Liver (tissue), 3 donors: ENCODE results near the gene RAD51C.

ENCODE experiments used
- FOXA2 ChIP-seq: IDR thresholded peaks from 2 replicates; pipeline ENCODE4 v1.6.1; 2016; ENCODE audit warnings: antibody characterized with exemption
- GABPA ChIP-seq, 2 donors: IDR thresholded peaks in 1 of 2; conservative IDR thresholded peaks in 1 of 2; 2 replicates each; pipeline ENCODE4 v1.6.1; 2016; ENCODE audit warnings: antibody characterized with exemption in 2 of 2, mild to moderate bottlenecking in 1 of 2, moderate library complexity in 1 of 2
- HNF4A ChIP-seq, 2 donors: conservative IDR thresholded peaks; 2 replicates each; pipeline ENCODE4 v1.6.1; 2016; ENCODE audit warnings: antibody characterized with exemption in 2 of 2, mild to moderate bottlenecking in 2 of 2
- JUND ChIP-seq, 2 donors: IDR thresholded peaks; 2 replicates each; pipeline ENCODE4 v1.6.1; 2016; ENCODE audit warnings: antibody characterized with exemption in 2 of 2
- RAD21 ChIP-seq, 2 donors: IDR thresholded peaks; 2 replicates each; pipeline ENCODE4 v1.6.1; 2016; ENCODE audit warnings: antibody characterized with exemption in 2 of 2, mild to moderate bottlenecking in 2 of 2
- RXRA ChIP-seq, 2 donors: IDR thresholded peaks; 2 replicates each; pipeline ENCODE4 v1.6.1; 2017 to 2018; ENCODE audit warnings: antibody characterized with exemption in 2 of 2, mild to moderate bottlenecking in 1 of 2
- SP1 ChIP-seq: IDR thresholded peaks from 2 replicates; pipeline ENCODE4 v1.6.1; 2018; ENCODE audit warnings: antibody characterized with exemption, mild to moderate bottlenecking
- TAF1 ChIP-seq: conservative IDR thresholded peaks from 2 replicates; pipeline ENCODE4 v1.6.1; 2016; ENCODE audit warnings: antibody characterized with exemption, mild to moderate bottlenecking
- YY1 ChIP-seq: IDR thresholded peaks from 2 replicates; pipeline ENCODE4 v1.6.1; 2016; ENCODE audit warnings: antibody characterized with exemption, mild to moderate bottlenecking
- TF ChIP-seq, protein P1 (sequence below): fragments of 150-350 bp; IDR thresholded peaks from 2 replicates; pipeline ENCODE4 v1.5.1; 2017; ENCODE audit warnings: improper control_type of control experiment, low read depth, low read length; ENCODE audit not compliant: missing input control
- TF ChIP-seq, protein P2 (sequence below): IDR thresholded peaks from 2 replicates; pipeline ENCODE4 v1.6.1; 2016; ENCODE audit warnings: antibody characterized with exemption, mild to moderate bottlenecking
- TF ChIP-seq, protein P3 (sequence below): IDR thresholded peaks from 2 replicates; pipeline ENCODE4 v1.6.1; 2016; ENCODE audit warnings: antibody characterized with exemption
- TF ChIP-seq, protein P4 (sequence below): IDR thresholded peaks from 2 replicates; pipeline ENCODE4 v1.6.1; 2016; ENCODE audit warnings: antibody characterized with exemption
- donor health status: healthy.
- donor health status: healthy.

DNA sequence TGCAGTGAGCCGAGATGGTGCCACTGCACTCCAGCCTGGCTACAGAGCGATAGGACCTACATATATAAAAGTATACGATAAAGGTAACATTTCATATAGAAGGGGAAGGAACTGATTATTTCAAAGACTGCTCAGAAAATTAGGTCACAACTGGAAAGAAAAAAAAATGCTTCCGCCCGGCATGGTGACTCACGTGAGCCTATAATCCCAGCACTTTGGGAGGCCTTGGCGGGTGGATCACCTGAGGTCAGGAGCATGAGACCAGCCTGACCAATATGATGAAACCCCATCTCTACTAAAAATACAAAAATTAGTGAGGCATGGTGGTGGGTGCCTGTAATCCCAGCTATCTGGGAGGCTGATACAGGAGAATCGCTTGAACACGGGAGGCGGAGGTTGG, 8.4 kb upstream of the RAD51C start:
- TF ChIP-seq JUND (IDR thresholded peaks at IDR 0.05) = no peak
- TF ChIP-seq, protein P1, sequence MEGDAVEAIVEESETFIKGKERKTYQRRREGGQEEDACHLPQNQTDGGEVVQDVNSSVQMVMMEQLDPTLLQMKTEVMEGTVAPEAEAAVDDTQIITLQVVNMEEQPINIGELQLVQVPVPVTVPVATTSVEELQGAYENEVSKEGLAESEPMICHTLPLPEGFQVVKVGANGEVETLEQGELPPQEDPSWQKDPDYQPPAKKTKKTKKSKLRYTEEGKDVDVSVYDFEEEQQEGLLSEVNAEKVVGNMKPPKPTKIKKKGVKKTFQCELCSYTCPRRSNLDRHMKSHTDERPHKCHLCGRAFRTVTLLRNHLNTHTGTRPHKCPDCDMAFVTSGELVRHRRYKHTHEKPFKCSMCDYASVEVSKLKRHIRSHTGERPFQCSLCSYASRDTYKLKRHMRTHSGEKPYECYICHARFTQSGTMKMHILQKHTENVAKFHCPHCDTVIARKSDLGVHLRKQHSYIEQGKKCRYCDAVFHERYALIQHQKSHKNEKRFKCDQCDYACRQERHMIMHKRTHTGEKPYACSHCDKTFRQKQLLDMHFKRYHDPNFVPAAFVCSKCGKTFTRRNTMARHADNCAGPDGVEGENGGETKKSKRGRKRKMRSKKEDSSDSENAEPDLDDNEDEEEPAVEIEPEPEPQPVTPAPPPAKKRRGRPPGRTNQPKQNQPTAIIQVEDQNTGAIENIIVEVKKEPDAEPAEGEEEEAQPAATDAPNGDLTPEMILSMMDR = no peak
- no peak for TF ChIP-seq FOXA2
- no peak for TF ChIP-seq GABPA (IDR thresholded peaks at IDR 0.05 in 1 of 2, conservative IDR thresholded peaks at IDR 0.05 in 1 of 2)
- TF ChIP-seq, protein P2, sequence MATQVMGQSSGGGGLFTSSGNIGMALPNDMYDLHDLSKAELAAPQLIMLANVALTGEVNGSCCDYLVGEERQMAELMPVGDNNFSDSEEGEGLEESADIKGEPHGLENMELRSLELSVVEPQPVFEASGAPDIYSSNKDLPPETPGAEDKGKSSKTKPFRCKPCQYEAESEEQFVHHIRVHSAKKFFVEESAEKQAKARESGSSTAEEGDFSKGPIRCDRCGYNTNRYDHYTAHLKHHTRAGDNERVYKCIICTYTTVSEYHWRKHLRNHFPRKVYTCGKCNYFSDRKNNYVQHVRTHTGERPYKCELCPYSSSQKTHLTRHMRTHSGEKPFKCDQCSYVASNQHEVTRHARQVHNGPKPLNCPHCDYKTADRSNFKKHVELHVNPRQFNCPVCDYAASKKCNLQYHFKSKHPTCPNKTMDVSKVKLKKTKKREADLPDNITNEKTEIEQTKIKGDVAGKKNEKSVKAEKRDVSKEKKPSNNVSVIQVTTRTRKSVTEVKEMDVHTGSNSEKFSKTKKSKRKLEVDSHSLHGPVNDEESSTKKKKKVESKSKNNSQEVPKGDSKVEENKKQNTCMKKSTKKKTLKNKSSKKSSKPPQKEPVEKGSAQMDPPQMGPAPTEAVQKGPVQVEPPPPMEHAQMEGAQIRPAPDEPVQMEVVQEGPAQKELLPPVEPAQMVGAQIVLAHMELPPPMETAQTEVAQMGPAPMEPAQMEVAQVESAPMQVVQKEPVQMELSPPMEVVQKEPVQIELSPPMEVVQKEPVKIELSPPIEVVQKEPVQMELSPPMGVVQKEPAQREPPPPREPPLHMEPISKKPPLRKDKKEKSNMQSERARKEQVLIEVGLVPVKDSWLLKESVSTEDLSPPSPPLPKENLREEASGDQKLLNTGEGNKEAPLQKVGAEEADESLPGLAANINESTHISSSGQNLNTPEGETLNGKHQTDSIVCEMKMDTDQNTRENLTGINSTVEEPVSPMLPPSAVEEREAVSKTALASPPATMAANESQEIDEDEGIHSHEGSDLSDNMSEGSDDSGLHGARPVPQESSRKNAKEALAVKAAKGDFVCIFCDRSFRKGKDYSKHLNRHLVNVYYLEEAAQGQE = no peak
- TF ChIP-seq, protein P3, sequence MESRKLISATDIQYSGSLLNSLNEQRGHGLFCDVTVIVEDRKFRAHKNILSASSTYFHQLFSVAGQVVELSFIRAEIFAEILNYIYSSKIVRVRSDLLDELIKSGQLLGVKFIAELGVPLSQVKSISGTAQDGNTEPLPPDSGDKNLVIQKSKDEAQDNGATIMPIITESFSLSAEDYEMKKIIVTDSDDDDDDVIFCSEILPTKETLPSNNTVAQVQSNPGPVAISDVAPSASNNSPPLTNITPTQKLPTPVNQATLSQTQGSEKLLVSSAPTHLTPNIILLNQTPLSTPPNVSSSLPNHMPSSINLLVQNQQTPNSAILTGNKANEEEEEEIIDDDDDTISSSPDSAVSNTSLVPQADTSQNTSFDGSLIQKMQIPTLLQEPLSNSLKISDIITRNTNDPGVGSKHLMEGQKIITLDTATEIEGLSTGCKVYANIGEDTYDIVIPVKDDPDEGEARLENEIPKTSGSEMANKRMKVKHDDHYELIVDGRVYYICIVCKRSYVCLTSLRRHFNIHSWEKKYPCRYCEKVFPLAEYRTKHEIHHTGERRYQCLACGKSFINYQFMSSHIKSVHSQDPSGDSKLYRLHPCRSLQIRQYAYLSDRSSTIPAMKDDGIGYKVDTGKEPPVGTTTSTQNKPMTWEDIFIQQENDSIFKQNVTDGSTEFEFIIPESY = no peak
- TF ChIP-seq RAD21 (IDR thresholded peaks at IDR 0.05) = no peak
- no peak for TF ChIP-seq HNF4A (conservative IDR thresholded peaks at IDR 0.05)
- no peak for TF ChIP-seq YY1
- TF ChIP-seq, protein P4, sequence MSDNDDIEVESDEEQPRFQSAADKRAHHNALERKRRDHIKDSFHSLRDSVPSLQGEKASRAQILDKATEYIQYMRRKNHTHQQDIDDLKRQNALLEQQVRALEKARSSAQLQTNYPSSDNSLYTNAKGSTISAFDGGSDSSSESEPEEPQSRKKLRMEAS = no peak
- TF ChIP-seq RXRA (IDR thresholded peaks at IDR 0.05) = no peak
- no peak for TF ChIP-seq SP1
- no peak for TF ChIP-seq TAF1
